ELR (cell line): ENCODE measurements around the gene TAS2R8.
A peak's percentile ranks its signal among the peaks of the same experiment; 100 is the strongest.
"Not testable (repeated sequence)": the region's sequence is repeated elsewhere in the genome, so short reads cannot be mapped to it uniquely, and the experiment has no call there.

Source experiments
- DNase-seq: peaks from one replicate; pipeline ENCODE4 v3.0.0-alpha.2; 2015; ENCODE audit warnings: low read depth

Gene TAS2R8

GRCh38 chr12:10807186-10807585 lies at the start of gene TAS2R8:
TAS2R8 (minus strand) TSS chr12:10807286; CDS start chr12:10806980, 306 bp downstream.
- no peak for DNase-seq

GRCh38 chr12:10855807-10856206 lies 48.7 kb upstream of the TAS2R8 start:
- no peak for DNase-seq

GRCh38 chr12:10853776-10854175 lies 46.7 kb upstream of the TAS2R8 start:
- DNase-seq: no peak

- DNase-seq: no peak
These were observed 44.3 kb upstream of the TAS2R8 start for GRCh38 chr12:10851243-10851858.

- DNase-seq: no peak
These were observed 42.4 kb upstream of the TAS2R8 start, which contains the start of gene PRR4 for GRCh38 chr12:10849425-10849878. PRR4 (minus strand) TSS chr12:10849475; CDS start chr12:10849437, 38 bp downstream.

GRCh38 chr12:10847744-10848143 lies 40.7 kb upstream of the TAS2R8 start:
- DNase-seq: no peak

- no peak for DNase-seq
These were observed 35.8 kb upstream of the TAS2R8 start for GRCh38 chr12:10842862-10843261.

GRCh38 chr12:10838461-10838860 lies 31.4 kb upstream of the TAS2R8 start:
- no peak for DNase-seq

GRCh38 chr12:10829994-10830393 lies 22.9 kb upstream of the TAS2R8 start:
- DNase-seq: no peak

- no peak for DNase-seq
These were observed 19.2 kb upstream of the TAS2R8 start, which contains the start of gene TAS2R10 for GRCh38 chr12:10826258-10826657. TAS2R10 (minus strand) TSS chr12:10826358; CDS start chr12:10826269, 89 bp downstream.

GRCh38 chr12:10824957-10825356 lies 17.9 kb upstream of the TAS2R8 start:
- no peak for DNase-seq

- no peak for DNase-seq
These were observed 4.9 kb upstream of the TAS2R8 start for GRCh38 chr12:10811883-10812536.

GRCh38 chr12:10810068-10810467 lies 3.0 kb upstream of the TAS2R8 start, which contains the start of gene TAS2R9:
TAS2R9 (minus strand) TSS chr12:10810168; CDS start chr12:10810075, 93 bp downstream.
- DNase-seq: no peak

- no peak for DNase-seq
These were observed 4.5 kb downstream of the TAS2R8 start, which contains the start of gene TAS2R7 for GRCh38 chr12:10802587-10802986. TAS2R7 (minus strand) TSS chr12:10802627; CDS start chr12:10802570, 57 bp downstream.

- no peak for DNase-seq
These were observed 5.3 kb downstream of the TAS2R8 start for GRCh38 chr12:10801741-10802140.

- DNase-seq: no peak
These were observed 12.9 kb downstream of the TAS2R8 start for GRCh38 chr12:10794222-10794621.

GRCh38 chr12:10791769-10792168 lies 15.3 kb downstream of the TAS2R8 start:
- DNase-seq: not testable (repeated sequence)

- no peak for DNase-seq
These were observed 23.8 kb downstream of the TAS2R8 start for GRCh38 chr12:10783252-10783651.

GRCh38 chr12:10779103-10779502 lies 28.0 kb downstream of the TAS2R8 start:
- no peak for DNase-seq

- peak; percentile 58 for DNase-seq
These were observed 35.9 kb downstream of the TAS2R8 start for GRCh38 chr12:10771132-10771733.

GRCh38 chr12:10759657-10760056 lies 47.4 kb downstream of the TAS2R8 start:
- no peak for DNase-seq

GRCh38 chr12:10756194-10756593 lies 50.9 kb downstream of the TAS2R8 start:
- no peak for DNase-seq
